SK-N-SH (cell line): ENCODE results near the gene RAD51B. TPM values are rescaled to one million over a fixed set of nuclear protein-coding genes. Genes with fewer than 3 reads are reported as not detected.

Source experiments
- CTCF ChIA-PET: fragments of 300-600, 350-600 bp; formaldehyde crosslinking; extraction: SDS; loops from one replicate; lab custom pipeline; 2021; lab: Yijun Ruan, JAX
- POLR2A ChIA-PET: fragments of 350-600 bp; sonication (Branson Sonifier 250); formaldehyde crosslinking; extraction: SDS; loops from one replicate; lab custom pipeline; 2020; ENCODE audit warnings: antibody characterized with exemption, inconsistent platforms; lab: Yijun Ruan, JAX
- DNase-seq: peaks from one replicate; pipeline ENCODE4 v3.0.0; 2012
- H2AFZ ChIP-seq: fragments of 200-600 bp; sonication (generic); 2 replicates; pipeline ENCODE4 v1.8.1; 2016; ENCODE audit warnings: antibody characterized with exemption, mild to moderate bottlenecking, low read depth
- H3F3A ChIP-seq: fragments of 200-600 bp; sonication (generic); replicated peaks from 2 replicates; pipeline ENCODE3; 2016; ENCODE audit warnings: antibody characterized with exemption, mild to moderate bottlenecking; ENCODE audit not compliant: insufficient read depth
- H3K27ac ChIP-seq, 2 experiments: fragments of 200-500 bp in 1 of 2; fragments of 200-600 bp in 1 of 2; sonication (Bioruptor generic) in 1 of 2; sonication (generic), shearing (Covaris generic) in 1 of 2; 2 replicates each; pipeline versions ENCODE4 v1.5.1 to v1.6.1; 2014 to 2016; ENCODE audit warnings: low read depth in 2 of 2, inconsistent platforms in 1 of 2, low read length in 1 of 2, mild to moderate bottlenecking in 1 of 2, mixed read lengths in 1 of 2
- H3K27me3 ChIP-seq: fragments of 200-600 bp; sonication (generic), shearing (Covaris generic); 2 replicates; pipeline ENCODE4 v1.6.1; 2016; ENCODE audit warnings: mixed run types; ENCODE audit not compliant: insufficient read depth
- H3K36me3 ChIP-seq, 2 experiments: fragments of 200-500 bp in 1 of 2; fragments of 200-600 bp in 1 of 2; sonication (Bioruptor generic) in 1 of 2; sonication (generic) in 1 of 2; replicated peaks in 1 of 2; 2 replicates each; pipeline versions ENCODE3 to v1.5.1; 2014 to 2016; ENCODE audit warnings: low read length in 1 of 2, mild to moderate bottlenecking in 1 of 2; ENCODE audit not compliant: insufficient read depth in 2 of 2, control insufficient read depth in 1 of 2
- H3K4me1 ChIP-seq, 2 experiments: fragments of 200-500 bp in 1 of 2; fragments of 200-600 bp in 1 of 2; sonication (Bioruptor generic) in 1 of 2; sonication (generic), shearing (Covaris generic) in 1 of 2; 2 replicates each; pipeline versions ENCODE4 v1.5.1 to v1.6.1; 2014 to 2016; ENCODE audit warnings: low read depth in 1 of 2, low read length in 1 of 2, mixed run types in 1 of 2; ENCODE audit not compliant: insufficient read depth in 2 of 2, control insufficient read depth in 1 of 2
- H3K4me2 ChIP-seq: fragments of 200-600 bp; sonication (generic), shearing (Covaris generic); 2 replicates; pipeline ENCODE4 v1.6.1; 2017; ENCODE audit warnings: mixed run types
- H3K4me3 ChIP-seq, 2 experiments: fragments of 200-500 bp in 1 of 2; fragments of 200-600 bp in 1 of 2; sonication (Bioruptor generic) in 1 of 2; sonication (generic), shearing (Covaris generic) in 1 of 2; 2 replicates each; pipeline versions ENCODE4 v1.5.1 to v1.8.1; 2014 to 2016; ENCODE audit warnings: low read depth in 2 of 2, inconsistent platforms in 1 of 2, low read length in 1 of 2, mild to moderate bottlenecking in 1 of 2, mixed read lengths in 1 of 2, moderate library complexity in 1 of 2
- H3K79me2 ChIP-seq: fragments of 200-600 bp; sonication (generic); 2 replicates; pipeline ENCODE4 v1.8.1; 2017; ENCODE audit warnings: mild to moderate bottlenecking; ENCODE audit not compliant: insufficient read depth
- H3K9ac ChIP-seq: fragments of 200-600 bp; sonication (generic); 2 replicates; pipeline ENCODE4 v1.6.1; 2017; ENCODE audit warnings: mixed run types
- H3K9me2 ChIP-seq: fragments of 200-600 bp; sonication (generic); 2 replicates; pipeline ENCODE4 v1.6.1; 2017; ENCODE audit warnings: mixed run types
- H3K9me3 ChIP-seq: fragments of 200-600 bp; sonication (generic); 2 replicates; pipeline ENCODE4 v1.6.1; 2017; ENCODE audit warnings: mixed run types, mild to moderate bottlenecking, moderate library complexity
- H4K20me1 ChIP-seq: fragments of 200-600 bp; sonication (generic); 2 replicates; pipeline ENCODE4 v1.6.1; 2017; ENCODE audit warnings: mild to moderate bottlenecking, mixed run types; ENCODE audit not compliant: insufficient read depth
- ELF1 ChIP-seq: IDR thresholded peaks from 2 replicates; pipeline ENCODE4 v1.4.0; 2012
- FOSL2 ChIP-seq: IDR thresholded peaks from 2 replicates; pipeline ENCODE4 v1.4.0; 2012; ENCODE audit warnings: low read depth, mild to moderate bottlenecking, moderate library complexity, borderline replicate concordance
- FOXM1 ChIP-seq: IDR thresholded peaks from 2 replicates; pipeline ENCODE4 v1.4.0; 2012; ENCODE audit warnings: low read depth, mild to moderate bottlenecking
- GATA2 ChIP-seq: sonication (generic); formaldehyde crosslinking; IDR thresholded peaks from 2 replicates; pipeline ENCODE4 v1.5.0; 2020; ENCODE audit warnings: mild to moderate bottlenecking, missing genetic modification reagents
- JUND ChIP-seq: IDR thresholded peaks from 2 replicates; pipeline ENCODE4 v1.4.0; 2012
- MAX ChIP-seq: IDR thresholded peaks from 2 replicates; pipeline ENCODE4 v1.4.0; 2012; ENCODE audit warnings: low read depth
- MEF2A ChIP-seq: IDR thresholded peaks from 2 replicates; pipeline ENCODE4 v1.4.0; 2012; ENCODE audit warnings: low read depth, borderline replicate concordance
- NRF1 ChIP-seq: IDR thresholded peaks from 2 replicates; pipeline ENCODE4 v1.6.1; 2012; ENCODE audit warnings: low read depth, mild to moderate bottlenecking, low read length
- PBX3 ChIP-seq: IDR thresholded peaks from 2 replicates; pipeline ENCODE4; 2012
- POLR2AphosphoS5 ChIP-seq: IDR thresholded peaks from 2 replicates; pipeline ENCODE4 v1.6.1; 2012; ENCODE audit warnings: low read depth, low read length
- RCOR1 ChIP-seq: fragments of 150-350 bp; IDR thresholded peaks from 2 replicates; pipeline ENCODE4 v1.6.1; 2017; ENCODE audit warnings: antibody characterized with exemption, low read length
- REST ChIP-seq: IDR thresholded peaks from 2 replicates; pipeline ENCODE4 v1.6.1; 2012; ENCODE audit warnings: mild to moderate bottlenecking, low read depth, low read length, moderate library complexity
- RFX5 ChIP-seq: IDR thresholded peaks from 2 replicates; pipeline ENCODE4 v1.6.1; 2012; ENCODE audit warnings: mild to moderate bottlenecking, improper control_type of control experiment, low read length
- RXRA ChIP-seq: IDR thresholded peaks from 2 replicates; pipeline ENCODE4 v1.4.0; 2012; ENCODE audit warnings: low read depth, mild to moderate bottlenecking, borderline replicate concordance
- SIN3A ChIP-seq: IDR thresholded peaks from 2 replicates; pipeline ENCODE4 v1.6.1; 2012; ENCODE audit warnings: low read depth, mild to moderate bottlenecking, low read length, moderate library complexity, borderline replicate concordance
- TAF1 ChIP-seq: IDR thresholded peaks from 2 replicates; pipeline ENCODE4 v1.6.1; 2012; ENCODE audit warnings: low read depth, mild to moderate bottlenecking, low read length, moderate library complexity, borderline replicate concordance
- USF1 ChIP-seq: IDR thresholded peaks from 2 replicates; pipeline ENCODE4 v1.4.0; 2012; ENCODE audit warnings: low read depth, borderline replicate concordance
- USF2 ChIP-seq: fragments of 150-350 bp; IDR thresholded peaks from 2 replicates; pipeline ENCODE4 v1.6.1; 2017; ENCODE audit warnings: antibody characterized with exemption, low read length, low read depth, borderline replicate concordance
- YY1 ChIP-seq: IDR thresholded peaks from 2 replicates; pipeline ENCODE4 v1.4.0; 2012; ENCODE audit warnings: low read depth, mild to moderate bottlenecking
- WGBS: methylation state at CpG from one replicate; pipeline ENCODE4 v1.1.6; 2017; ENCODE audit warnings: low lambda C conversion rate; 5-methylcytosine and 5-hydroxymethylcytosine counted together
- polyA plus RNA-seq, 3 experiments: library from polyadenylated mRNA; depleted of rRNA; stranded (reverse); fragments of >200 nt; gene quantifications; 2 replicates each; pipeline ENCODE4 v1.2.3, GENCODE V29; 2012

Gene RAD51B
- polyA plus RNA-seq, 1 of the 3 experiments (the other 2 are of a cell fraction), result 6.0 TPM

GRCh38 chr14:68181519-68182326, 362.1 kb downstream of the RAD51B start (continued):
- TF ChIP-seq REST, result no peak
- TF ChIP-seq ELF1, result no peak
- TF ChIP-seq USF1, result no peak
- peak; percentile 75; the same call in 1 of the 2 replicates for TF ChIP-seq RXRA
- TF ChIP-seq TAF1, result no peak
- no peak for TF ChIP-seq POLR2AphosphoS5
- TF ChIP-seq FOSL2, result peak; percentile 38; the same call in 1 of the 2 replicates
- peak; percentile 57 for TF ChIP-seq JUND
- no peak for TF ChIP-seq PBX3

- Histone ChIP-seq H3K9me2 (no peaks in the 10 kb centered on the region), H3K27me3 (no peaks in the 10 kb centered on the region), H2AFZ (no peak overlapping the region), H3K27ac (peak overlapping the region; percentile 28 to 38; a peak in 2 of 4 replicates), H3K79me2 (no peaks in the 10 kb centered on the region), H3K4me3 (no peak overlapping the region), H3F3A (peaks cover 16% of the 10 kb centered on the region), H3K9me3 (no peaks in the 10 kb centered on the region), H3K36me3 (no peaks in the 10 kb centered on the region), H3K9ac (no peak overlapping the region), H3K4me2 (0 out of 2 replicates have a peak overlapping the region, but pooled peaks have one; percentile 24), H3K4me1 (peaks cover 2 to 18% of the 10 kb centered on the region in 2 experiments), H4K20me1 (no peaks in the 10 kb centered on the region)
- DNase-seq, result no peak
- TF ChIP-seq SIN3A (no peak), USF2 (no peak), GATA2 (CRISPR knock-in tag) (no peak), MEF2A (no peak), YY1 (no peak), NRF1 (no peak), TAF1 (no peak), PBX3 (no peak), RFX5 (no peak), MAX (no peak), RCOR1 (no peak), FOXM1 (no peak)
- CTCF ChIA-PET, result no interaction called here
- 91% methylated on average over 5 of the region's 5 CpGs for WGBS
- POLR2A ChIA-PET, result no interaction called here
Observed at GRCh38 chr14:68182492-68182891, 362.9 kb downstream of the RAD51B start.
